Left ventricle myocardium inferior (tissue), 1 donor: ENCODE data around the gene BTG2. TPM values are rescaled to one million over a fixed set of nuclear protein-coding genes. Genes with fewer than 3 reads are reported as not detected.

Experiments used
- DNase-seq: peaks from one replicate; pipeline ENCODE4 v3.0.0-alpha.2; 2020
- H3K27ac ChIP-seq: fragments of 200-600 bp; replicated peaks from 2 replicates; pipeline ENCODE4 v1.8.0; 2021
- H3K27me3 ChIP-seq: fragments of 200-600 bp; 2 replicates; pipeline ENCODE4 v1.8.0; 2021; ENCODE audit warnings: low read depth
- H3K36me3 ChIP-seq: fragments of 200-600 bp; 2 replicates; pipeline ENCODE4 v1.8.0; 2021
- H3K4me1 ChIP-seq: fragments of 200-600 bp; 2 replicates; pipeline ENCODE4 v1.8.0; 2021
- H3K4me3 ChIP-seq: fragments of 200-600 bp; 2 replicates; pipeline ENCODE4 v1.8.0; 2021; ENCODE audit warnings: mild to moderate bottlenecking, moderate library complexity
- H3K9me3 ChIP-seq: fragments of 200-600 bp; replicated peaks from 2 replicates; pipeline ENCODE4 v1.8.0; 2021
- CTCF ChIP-seq: fragments of 200-600 bp; IDR thresholded peaks from 2 replicates; pipeline ENCODE4 v1.8.0; 2021; ENCODE audit warnings: antibody characterized with exemption, mild to moderate bottlenecking, borderline replicate concordance
- intact Hi-C: fragments of 100-400 bp; cut with micrococcal nuclease; formaldehyde crosslinking; loops from one replicate; pipeline ENCODE4 v1.11.0; 2022
- total RNA-seq: library from RNA; stranded (reverse); fragmentation: NEBNext Ultra II Directional; extraction: Animal tissue kit (Norgen Biotek cat#: 25700); gene quantifications from one replicate; pipeline ENCODE4 v1.2.1, GENCODE V29; 2021
- donor health status: DM: no; HTN: yes; CAD: no; lungs with severe emphysema.

Gene BTG2
- total RNA-seq, 1 donor from 2014 or later: 73.7 TPM

- no peak for TF ChIP-seq CTCF
- intact Hi-C loops: loop anchor here (5.0 kb wide), 1 partner anchor 33 kb away; no protein-coding TSS in a partner anchor
- peaks cover 38% of the 10 kb centered on the region for H3K36me3 ChIP-seq
- no peaks in the 10 kb centered on the region for H3K27me3 ChIP-seq
- H3K9me3 ChIP-seq: no peaks in the 10 kb centered on the region
- peak overlapping the region; percentile 94 for H3K4me3 ChIP-seq
- H3K27ac ChIP-seq: peak overlapping the region; percentile 99
- H3K4me1 ChIP-seq: peaks cover 62% of the 10 kb centered on the region
- DNase-seq: no peak
Observed at GRCh38 chr1:203305809-203306088, 430 bp downstream of the BTG2 start.

GRCh38 chr1:203306089-203306964, 1.0 kb downstream of the BTG2 start:
- Histone ChIP-seq H3K4me3 (peak overlapping the region; percentile 94), H3K36me3 (peaks cover 39% of the 10 kb centered on the region), H3K27ac (peak overlapping the region; percentile 99), H3K27me3 (no peaks in the 10 kb centered on the region), H3K4me1 (peaks cover 63% of the 10 kb centered on the region), H3K9me3 (no peaks in the 10 kb centered on the region)
- TF ChIP-seq CTCF: no peak
- intact Hi-C loops: loop anchor here (5.0 kb wide), 1 partner anchor 34 kb away; no protein-coding TSS in a partner anchor
- peak; percentile 87 for DNase-seq

GRCh38 chr1:203306965-203307541, 1.7 kb downstream of the BTG2 start:
- intact Hi-C loops: loop anchor here (5.0 kb wide), 1 partner anchor 35 kb away; no protein-coding TSS in a partner anchor
- Histone ChIP-seq H3K9me3 (no peaks in the 10 kb centered on the region), H3K27me3 (no peaks in the 10 kb centered on the region), H3K27ac (peak overlapping the region; percentile 99), H3K36me3 (peaks cover 39% of the 10 kb centered on the region), H3K4me3 (peak overlapping the region; percentile 94), H3K4me1 (peaks cover 63% of the 10 kb centered on the region)
- no peak for TF ChIP-seq CTCF
- DNase-seq: no peak

GRCh38 chr1:203307641-203308126, 2.4 kb downstream of the BTG2 start:
- Histone ChIP-seq H3K4me3 (peak overlapping the region; percentile 94), H3K4me1 (peaks cover 63% of the 10 kb centered on the region), H3K9me3 (no peaks in the 10 kb centered on the region), H3K27me3 (no peaks in the 10 kb centered on the region), H3K27ac (peak overlapping the region; percentile 99), H3K36me3 (peaks cover 39% of the 10 kb centered on the region)
- TF ChIP-seq CTCF: no peak
- intact Hi-C loops: loop anchor here (5.0 kb wide), 1 partner anchor 35 kb away; no protein-coding TSS in a partner anchor
- no peak for DNase-seq

- Histone ChIP-seq H3K9me3 (no peaks in the 10 kb centered on the region), H3K27ac (peak overlapping the region; percentile 99), H3K27me3 (no peaks in the 10 kb centered on the region), H3K36me3 (peaks cover 39% of the 10 kb centered on the region), H3K4me3 (peak overlapping the region; percentile 94), H3K4me1 (peaks cover 63% of the 10 kb centered on the region)
- no peak for DNase-seq
- TF ChIP-seq CTCF: no peak
- intact Hi-C loops: loop anchor here (5.0 kb wide), 1 partner anchor 36 kb away; no protein-coding TSS in a partner anchor
Observed at GRCh38 chr1:203308328-203308922, 3.1 kb downstream of the BTG2 start.
